ACC112 (cell line): ENCODE results near the gene PTCH1.

ENCODE experiments used
- H2AFZ ChIP-seq: fragments of 200-600 bp; sonication (generic); one replicate; pipeline ENCODE4 v1.6.0; 2017; ENCODE audit warnings: antibody characterized with exemption, low read length; ENCODE audit not compliant: unreplicated experiment
- H3K27ac ChIP-seq: fragments of 200-600 bp; sonication (generic); 2 replicates; pipeline ENCODE4 v1.5.1; 2014; ENCODE audit warnings: low read depth, mild to moderate bottlenecking, antibody characterized with exemption, low read length, moderate library complexity
- H3K27me3 ChIP-seq: fragments of 200-600 bp; sonication (generic); 2 replicates; pipeline ENCODE4 v1.6.1; 2014; ENCODE audit warnings: mild to moderate bottlenecking, antibody characterized with exemption, low read length, moderate library complexity, mixed read lengths; ENCODE audit not compliant: insufficient read depth
- H3K36me3 ChIP-seq: fragments of 200-600 bp; sonication (generic); 2 replicates; pipeline ENCODE4 v1.6.1; 2016; ENCODE audit warnings: mild to moderate bottlenecking, antibody characterized with exemption, low read length, moderate library complexity, mixed read lengths; ENCODE audit not compliant: insufficient read depth
- H3K4me1 ChIP-seq: fragments of 200-600 bp; sonication (generic); one replicate; pipeline ENCODE4 v1.6.1; 2016; ENCODE audit warnings: low read length, mixed read lengths; ENCODE audit not compliant: insufficient read depth, unreplicated experiment, control insufficient read depth
- H3K4me3 ChIP-seq: fragments of 200-600 bp; sonication (generic); 2 replicates; pipeline ENCODE4 v1.5.1; 2014; ENCODE audit warnings: mild to moderate bottlenecking, low read depth, low read length
- H3K79me2 ChIP-seq: fragments of 200-600 bp; sonication (generic); one replicate; pipeline ENCODE4 v1.6.0; 2016; ENCODE audit warnings: low read length; ENCODE audit not compliant: control insufficient read depth, unreplicated experiment, insufficient read depth

The PTCH1 gene

DNA sequence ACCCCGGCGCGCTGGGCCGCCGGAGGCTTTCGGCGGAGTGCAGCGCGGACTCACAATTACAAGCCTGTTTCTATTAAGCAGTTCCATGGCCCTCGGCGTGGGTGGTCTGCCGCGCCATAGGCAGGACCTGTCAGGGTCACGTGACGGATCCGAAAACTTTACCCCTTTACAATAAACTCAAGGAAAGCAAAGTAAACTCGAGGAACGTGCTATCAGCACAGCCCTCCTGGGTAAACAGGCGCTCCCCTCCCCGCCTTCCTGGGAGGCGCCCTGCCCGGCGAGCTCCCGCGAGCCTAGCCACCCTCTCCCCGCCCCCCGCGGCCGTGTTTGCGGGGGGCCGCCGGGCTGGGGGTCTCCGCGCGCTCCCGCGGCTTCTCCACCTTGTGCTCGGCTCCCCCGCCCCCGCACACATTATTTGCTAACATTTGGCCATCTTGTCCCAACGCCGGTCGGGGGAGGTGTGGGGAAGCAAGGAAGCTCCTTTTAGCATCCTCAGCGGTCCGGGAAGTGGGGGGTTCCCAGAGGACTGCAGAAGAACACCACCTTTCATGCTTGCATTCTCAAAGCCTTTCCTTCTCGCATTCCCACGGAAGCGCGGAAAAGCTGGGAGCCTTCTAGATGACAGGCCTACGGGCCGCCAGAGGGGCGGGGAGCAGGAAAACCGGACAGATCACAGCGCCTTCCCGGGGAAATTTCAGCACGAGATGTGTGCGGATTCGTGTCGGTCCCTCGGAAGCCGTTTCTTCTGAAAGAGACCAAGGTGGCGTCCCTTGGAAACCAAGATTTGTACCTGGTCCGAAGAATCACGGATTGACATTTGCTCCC is at the start of gene PTCH1:
TSS of gene PTCH1 (minus strand) at position 238 of the 825 bp plus-strand sequence.
- peaks cover 7% of the 10 kb centered on the region for H3K4me1 ChIP-seq
- H3K79me2 ChIP-seq, result peaks cover 16% of the 10 kb centered on the region
- no peak within 1 kb of the TSS for H3K27ac ChIP-seq
- peaks cover 32% of the 10 kb centered on the region for H3K27me3 ChIP-seq
- H3K36me3 ChIP-seq, result no peaks in the 10 kb centered on the region
- peak within 1 kb of the TSS; percentile 86 for H3K4me3 ChIP-seq
- peak within 1 kb of the TSS; percentile 57 for H2AFZ ChIP-seq

DNA sequence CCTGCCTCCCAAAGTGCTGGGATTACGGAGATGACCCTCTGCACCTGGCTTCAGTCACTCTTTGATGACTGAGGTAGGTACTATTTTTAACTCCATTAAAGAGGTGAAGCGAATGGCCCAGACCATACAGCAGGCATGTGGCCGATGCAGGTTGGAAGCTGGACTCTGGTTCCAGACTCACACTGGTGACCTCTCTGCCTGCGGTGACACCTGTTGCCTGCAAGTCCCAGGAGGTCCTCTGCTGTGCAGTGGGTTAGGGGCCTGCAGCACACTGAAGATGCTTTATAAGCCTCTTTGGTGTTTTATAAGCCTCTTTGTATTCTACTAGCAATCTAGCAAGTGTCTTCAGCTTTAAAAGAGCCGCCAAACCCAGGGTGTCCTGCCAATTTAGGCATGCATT is 49.2 kb upstream of the PTCH1 start:
- H3K27ac ChIP-seq, result no peak overlapping the region
- H3K36me3 ChIP-seq, result no peaks in the 10 kb centered on the region
- H3K4me1 ChIP-seq, result no peaks in the 10 kb centered on the region
- peaks cover 43% of the 10 kb centered on the region for H3K27me3 ChIP-seq
- no peaks in the 10 kb centered on the region for H3K79me2 ChIP-seq
- no peak overlapping the region for H3K4me3 ChIP-seq
- no peak overlapping the region for H2AFZ ChIP-seq

DNA sequence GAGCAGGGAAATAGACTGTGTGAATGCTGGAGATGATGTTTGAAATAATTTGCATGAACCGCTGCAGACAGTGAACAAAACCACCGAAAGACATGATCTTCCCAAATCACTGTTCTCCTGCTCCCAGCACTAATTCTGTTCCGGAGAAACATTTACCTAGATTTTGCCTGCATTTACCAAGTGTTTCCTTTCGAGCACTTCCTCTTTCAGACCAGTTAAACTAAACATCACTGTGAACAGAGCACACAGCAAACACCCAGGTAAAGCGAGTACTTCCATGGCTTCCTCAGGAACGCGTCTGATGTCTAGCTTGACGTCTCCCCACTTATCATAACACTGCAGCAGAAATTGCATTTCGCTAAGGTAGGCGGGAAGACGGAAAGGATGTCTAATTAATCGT is 45.1 kb upstream of the PTCH1 start:
- Histone ChIP-seq H3K4me3 (no peak overlapping the region), H2AFZ (no peak overlapping the region), H3K36me3 (no peaks in the 10 kb centered on the region), H3K27me3 (peaks cover 75% of the 10 kb centered on the region), H3K79me2 (no peaks in the 10 kb centered on the region), H3K4me1 (no peaks in the 10 kb centered on the region), H3K27ac (no peak overlapping the region)

DNA sequence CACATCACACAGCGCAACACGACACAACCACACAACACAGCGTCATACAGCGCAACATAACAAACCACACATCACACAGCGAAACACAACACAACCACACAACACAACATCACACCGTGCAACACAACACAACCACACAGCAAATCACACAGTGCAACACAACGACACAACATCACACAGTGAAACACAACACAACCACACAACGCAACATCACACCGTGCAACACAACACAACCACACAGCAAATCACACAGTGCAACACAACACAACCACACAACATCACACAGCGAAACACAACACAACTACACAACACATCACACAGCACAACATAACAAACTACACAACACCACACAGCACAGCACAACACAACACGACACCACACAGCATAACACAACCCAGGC is 40.4 kb upstream of the PTCH1 start:
- no peaks in the 10 kb centered on the region for H3K79me2 ChIP-seq
- H3K4me3 ChIP-seq, result no peak overlapping the region
- peaks cover 96% of the 10 kb centered on the region for H3K27me3 ChIP-seq
- H3K27ac ChIP-seq, result no peak overlapping the region
- H2AFZ ChIP-seq, result no peak overlapping the region
- H3K36me3 ChIP-seq, result no peaks in the 10 kb centered on the region
- H3K4me1 ChIP-seq, result no peaks in the 10 kb centered on the region

DNA sequence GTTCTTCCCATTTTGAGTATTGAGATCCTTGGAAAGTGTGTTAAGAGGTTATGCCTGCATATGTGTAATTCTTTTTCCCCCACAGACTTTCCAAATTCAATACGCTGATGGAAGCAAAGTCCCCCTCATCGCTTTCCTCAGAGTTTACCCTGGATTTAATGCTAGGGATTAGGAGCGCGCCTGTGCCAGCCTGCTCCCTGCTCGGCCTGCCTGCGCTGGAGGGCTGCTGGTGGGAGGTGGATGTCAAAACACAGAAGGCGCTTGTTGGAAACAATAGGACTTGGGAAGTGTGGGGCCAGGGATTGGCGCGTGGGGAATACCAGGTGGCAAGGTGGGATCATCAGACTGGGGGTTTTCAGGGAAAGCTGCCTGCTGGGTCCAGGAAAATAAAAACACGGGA is 39.8 kb upstream of the PTCH1 start:
- Histone ChIP-seq H3K27me3 (peaks cover 93% of the 10 kb centered on the region), H3K27ac (no peak overlapping the region)

DNA sequence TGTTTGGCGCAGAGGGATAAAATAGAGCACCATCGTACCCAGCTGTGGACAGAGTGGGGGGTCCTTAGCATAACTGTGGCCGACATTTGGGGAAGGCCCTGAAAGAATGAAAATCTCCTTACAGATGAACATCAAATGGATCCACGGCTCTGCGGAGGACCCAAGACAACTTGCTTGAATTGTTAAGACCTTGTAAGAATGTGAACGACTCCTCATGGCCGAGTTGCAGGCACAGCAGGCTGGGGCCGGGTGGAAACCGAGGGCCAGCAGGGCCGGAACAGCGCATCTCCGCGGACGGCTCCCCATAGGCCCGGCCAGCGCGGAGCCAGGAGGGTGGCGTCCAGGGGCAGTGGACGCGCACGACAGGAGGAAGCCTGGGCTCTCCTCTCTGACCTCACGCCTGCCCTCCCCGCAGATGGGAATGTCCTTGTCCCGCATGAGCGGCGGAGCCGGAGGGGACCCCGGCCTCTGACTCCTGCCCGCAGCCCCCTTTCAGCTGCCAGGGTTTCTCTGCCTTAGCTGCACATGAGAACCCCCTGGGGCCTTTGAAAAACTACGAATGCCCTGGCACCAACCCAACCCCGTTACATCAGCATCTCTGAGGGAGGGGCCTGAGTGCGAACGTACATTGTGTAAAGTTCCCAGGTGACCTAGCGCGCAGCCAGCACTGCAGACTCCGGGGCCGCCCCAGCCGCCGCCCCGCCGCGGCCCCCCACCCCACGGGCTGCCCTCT is 36.2 kb upstream of the PTCH1 start:
- H3K27ac ChIP-seq, result no peak overlapping the region
- H3K27me3 ChIP-seq, result peaks cover 86% of the 10 kb centered on the region
- H3K36me3 ChIP-seq, result no peaks in the 10 kb centered on the region
- H3K4me1 ChIP-seq, result no peaks in the 10 kb centered on the region
- H3K4me3 ChIP-seq, result no peak overlapping the region
- no peaks in the 10 kb centered on the region for H3K79me2 ChIP-seq
- no peak overlapping the region for H2AFZ ChIP-seq

More for the DNA sequence above, 39.8 kb upstream of the PTCH1 start:
- no peaks in the 10 kb centered on the region for H3K79me2 ChIP-seq
- no peak overlapping the region for H3K4me3 ChIP-seq
- H3K36me3 ChIP-seq, result no peaks in the 10 kb centered on the region
- H3K4me1 ChIP-seq, result no peaks in the 10 kb centered on the region
- no peak overlapping the region for H2AFZ ChIP-seq

DNA sequence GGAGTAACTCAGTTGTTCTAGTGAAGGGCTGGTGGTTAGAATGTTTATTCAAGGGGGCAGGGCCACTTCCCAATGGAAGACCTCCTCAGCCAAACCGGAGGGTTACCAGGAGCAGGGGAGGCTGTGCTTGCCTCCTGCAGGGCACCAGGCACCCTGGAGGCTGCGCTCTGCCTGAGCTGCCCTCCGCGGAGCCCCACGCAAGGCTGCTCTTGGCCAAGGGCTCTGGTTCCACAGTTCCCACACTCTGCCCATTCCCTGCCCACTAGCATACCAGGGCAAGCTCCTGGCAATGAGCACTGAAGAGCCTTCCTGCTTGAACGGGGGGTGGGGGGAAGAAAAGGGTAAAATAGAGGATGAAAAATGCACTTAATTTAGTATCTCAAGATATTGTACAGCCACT is 35.5 kb upstream of the PTCH1 start:
- Histone ChIP-seq H3K4me1 (no peaks in the 10 kb centered on the region), H3K27me3 (peaks cover 84% of the 10 kb centered on the region), H3K4me3 (no peak overlapping the region), H3K27ac (no peak overlapping the region), H2AFZ (no peak overlapping the region), H3K79me2 (no peaks in the 10 kb centered on the region), H3K36me3 (no peaks in the 10 kb centered on the region)

DNA sequence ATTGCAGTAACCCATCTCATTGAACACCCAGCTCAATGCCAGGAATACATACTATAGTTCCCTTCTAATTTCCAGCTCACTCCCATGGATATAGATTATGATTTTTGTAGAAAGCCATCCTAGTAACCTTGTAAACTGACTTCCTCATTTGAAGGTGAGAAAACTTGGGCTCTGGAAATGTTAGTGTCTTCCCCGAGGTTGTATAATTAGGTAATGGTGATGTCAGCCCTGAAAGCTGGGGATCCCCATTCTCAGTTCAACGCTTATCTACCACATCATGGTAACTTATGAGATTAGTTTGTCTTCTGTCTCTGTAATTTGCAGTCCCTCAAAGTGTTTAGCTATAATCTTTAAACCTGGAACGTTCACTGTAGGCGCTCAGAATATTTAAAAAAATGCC is 34.6 kb upstream of the PTCH1 start:
- Histone ChIP-seq H3K27me3 (peaks cover 84% of the 10 kb centered on the region), H3K4me3 (no peak overlapping the region), H3K27ac (no peak overlapping the region), H3K36me3 (no peaks in the 10 kb centered on the region), H2AFZ (no peak overlapping the region), H3K79me2 (no peaks in the 10 kb centered on the region), H3K4me1 (no peaks in the 10 kb centered on the region)

DNA sequence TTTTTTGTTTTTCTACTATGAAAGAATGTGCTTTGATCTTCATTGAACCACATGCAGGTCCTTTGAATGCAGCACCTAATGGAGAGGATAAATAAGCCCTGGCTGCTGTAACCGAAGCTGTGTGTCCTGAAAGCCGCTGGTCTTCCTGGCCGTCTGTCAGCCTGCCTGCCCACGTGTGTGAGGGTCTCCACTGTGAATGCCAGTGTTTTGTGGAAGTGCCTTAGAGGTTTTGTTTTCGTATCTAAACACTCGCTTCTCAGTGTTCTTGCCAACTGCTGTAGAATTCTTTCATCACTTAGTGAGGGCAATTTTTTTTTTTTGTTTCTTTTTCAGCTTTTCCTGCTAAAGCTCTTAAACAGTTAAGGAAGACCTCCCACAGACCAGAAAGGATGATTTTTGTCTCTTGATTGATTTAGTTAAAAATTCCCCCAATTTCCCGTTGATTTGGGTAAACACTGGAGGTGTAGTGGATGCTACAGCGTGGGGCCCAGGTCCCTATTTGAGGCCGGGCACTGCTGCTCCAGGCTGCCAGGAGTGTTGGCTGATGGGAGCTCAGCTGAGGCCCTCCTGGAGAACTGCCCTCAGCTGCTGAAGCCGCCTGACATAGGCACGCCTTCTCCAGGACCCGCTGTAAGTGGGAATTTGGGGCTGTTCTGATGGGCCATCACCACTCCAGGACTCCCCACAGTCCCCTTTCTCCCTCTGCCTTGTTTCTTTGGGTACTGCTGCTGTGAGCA is 29.2 kb upstream of the PTCH1 start:
- H3K36me3 ChIP-seq, result no peaks in the 10 kb centered on the region
- H3K27ac ChIP-seq, result no peak overlapping the region
- H3K4me1 ChIP-seq, result no peaks in the 10 kb centered on the region
- no peaks in the 10 kb centered on the region for H3K79me2 ChIP-seq
- H3K4me3 ChIP-seq, result no peak overlapping the region
- no peak overlapping the region for H2AFZ ChIP-seq
- peaks cover 78% of the 10 kb centered on the region for H3K27me3 ChIP-seq

DNA sequence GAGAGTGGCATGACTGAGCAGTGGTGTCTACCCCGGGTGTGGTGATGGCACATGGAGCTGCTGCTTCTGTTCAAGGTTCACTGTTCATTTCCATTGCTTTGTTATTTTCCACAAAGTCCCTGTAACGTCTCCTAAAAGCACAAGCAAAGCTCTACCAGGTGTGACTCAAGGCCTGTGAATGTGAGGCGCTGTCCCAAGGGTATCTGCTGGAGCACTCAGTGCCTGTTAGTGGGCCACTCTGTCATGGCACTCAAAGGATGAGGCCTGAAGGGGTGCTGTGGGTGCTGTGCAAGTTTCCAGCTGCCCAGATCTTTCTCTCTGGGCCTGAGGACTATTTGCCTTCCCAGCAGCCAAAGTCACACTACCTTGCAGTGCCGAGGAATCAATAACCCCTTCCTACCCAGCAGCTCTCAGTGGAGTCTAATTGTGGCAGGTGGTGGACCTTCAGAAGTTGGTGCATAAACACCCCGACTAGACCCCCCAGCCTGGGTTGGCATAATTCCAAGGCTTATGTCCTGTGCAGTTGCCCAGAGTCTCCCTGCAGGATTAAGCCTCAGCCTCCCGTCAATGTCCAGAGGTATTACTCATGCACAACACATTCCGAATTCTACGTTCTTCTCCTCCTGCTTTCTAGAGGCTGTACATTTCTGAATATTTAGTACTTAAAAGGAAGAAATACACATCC is 17.4 kb upstream of the PTCH1 start:
- H3K36me3 ChIP-seq, result no peaks in the 10 kb centered on the region
- H2AFZ ChIP-seq, result no peak overlapping the region
- no peak overlapping the region for H3K27ac ChIP-seq
- H3K27me3 ChIP-seq, result peaks cover 70% of the 10 kb centered on the region
- no peak overlapping the region for H3K4me3 ChIP-seq
- H3K79me2 ChIP-seq, result no peaks in the 10 kb centered on the region
- no peaks in the 10 kb centered on the region for H3K4me1 ChIP-seq
